Prostate gland (tissue), 2 donors: Measurements from ENCODE around the gene ZC3H18. TPM values are rescaled to one million over a fixed set of nuclear protein-coding genes. Genes with fewer than 3 reads are reported as not detected.

ENCODE experiments used
- DNase-seq: peaks from one replicate; pipeline ENCODE4 v3.0.0-alpha.2; 2019; ENCODE audit warnings: low spot score
- H3K27ac ChIP-seq, 2 donors: fragments of 200-600 bp; sonication (generic); 2 replicates each; pipeline ENCODE4 v1.5.1; 2017 to 2019
- H3K27me3 ChIP-seq: fragments of 200-600 bp; sonication (generic); replicated peaks from 2 replicates; pipeline ENCODE4 v1.5.1; 2019; ENCODE audit not compliant: insufficient read depth
- H3K36me3 ChIP-seq, 2 donors: fragments of 200-600 bp; sonication (generic); 1 replicate in 1 of 2; 2 replicates in 1 of 2; pipeline versions ENCODE4 v1.5.1 to v1.8.1; 2017 to 2019
- H3K4me1 ChIP-seq: fragments of 200-600 bp; sonication (generic); replicated peaks from 2 replicates; pipeline ENCODE4 v1.5.1; 2019
- H3K4me3 ChIP-seq, 2 donors: fragments of 200-600 bp; sonication (generic); 2 replicates each; pipeline ENCODE4 v1.5.1; 2017 to 2019
- H3K9me3 ChIP-seq: fragments of 200-600 bp; sonication (generic); 2 replicates; pipeline ENCODE4 v1.5.1; 2017
- CTCF ChIP-seq, 4 experiments: fragments of 200-600 bp in 2 of 4; fragments of 450-650 bp in 2 of 4; sonication (generic) in 2 of 4; IDR thresholded peaks; 1 replicate in 3 of 4; 2 replicates in 1 of 4; pipeline ENCODE4 v1.5.1; 2016 to 2019; ENCODE audit warnings: antibody characterized with exemption in 4 of 4, mild to moderate bottlenecking in 2 of 4, moderate library complexity in 2 of 4
- POLR2A ChIP-seq: fragments of 450-650 bp; IDR thresholded peaks from one replicate; pipeline ENCODE4 v1.6.1; 2016; ENCODE audit warnings: antibody characterized with exemption, mild to moderate bottlenecking
- POLR2AphosphoS5 ChIP-seq: sonication (generic); formaldehyde crosslinking; IDR thresholded peaks from one replicate; pipeline ENCODE4 v1.6.1; 2017; ENCODE audit warnings: antibody characterized with exemption
- WGBS: methylation state at CpG from one replicate; pipeline ENCODE4 v1.1.5; 2018; 5-methylcytosine and 5-hydroxymethylcytosine counted together
- intact Hi-C: fragments of 100-400 bp; cut with DNase I; formaldehyde crosslinking; loops from one replicate; pipeline ENCODE4 v1.14.2; 2022
- total RNA-seq, 2 donors: library from RNA; depleted of rRNA; stranded (reverse); fragments of >200 nt; gene quantifications; one replicate each; pipeline ENCODE4 v1.1.0, GENCODE V29; 2016

The ZC3H18 gene
- total RNA-seq, 2 donors from 2014 or later = 26.7 to 50.7 TPM

GRCh38 chr16:88538366-88539060, 31.7 kb upstream of the ZC3H18 start:
- WGBS = 48% methylated on average over 23 of the region's 23 CpGs
- no peaks in the 10 kb centered on the region for H3K9me3 ChIP-seq
- no peak for DNase-seq
- H3K4me3 ChIP-seq = no peak overlapping the region
- intact Hi-C loops = loop anchor here (10.0 kb wide), 1 partner anchor 584 kb away; the partner anchor contains the start of gene BANP
- peaks cover 4% of the 10 kb centered on the region for H3K4me1 ChIP-seq
- TF ChIP-seq POLR2A (no peak), POLR2AphosphoS5 (no peak), CTCF (IDR thresholded peaks at IDR 0.05) (no peak)
- H3K27me3 ChIP-seq = peaks cover 7% of the 10 kb centered on the region
- no peaks in the 10 kb centered on the region for H3K36me3 ChIP-seq
- H3K27ac ChIP-seq = no peak overlapping the region

- intact Hi-C loops = loop anchor here (10.0 kb wide), 1 partner anchor 584 kb away; the partner anchor contains the start of gene BANP
- Histone ChIP-seq H3K4me3 (no peak overlapping the region), H3K4me1 (peaks cover 4% of the 10 kb centered on the region), H3K27ac (no peak overlapping the region), H3K9me3 (no peaks in the 10 kb centered on the region), H3K27me3 (peaks cover 7% of the 10 kb centered on the region), H3K36me3 (no peaks in the 10 kb centered on the region)
- DNase-seq = no peak
- 52% methylated on average over 12 of the region's 12 CpGs for WGBS
- TF ChIP-seq CTCF (IDR thresholded peaks at IDR 0.05) (no peak), POLR2AphosphoS5 (no peak), POLR2A (no peak)
These were observed 30.9 kb upstream of the ZC3H18 start for GRCh38 chr16:88539261-88539651.

GRCh38 chr16:88539652-88540345, 30.4 kb upstream of the ZC3H18 start:
- intact Hi-C loops = loop anchor here (10.0 kb wide), 1 partner anchor 585 kb away; the partner anchor contains the start of gene BANP
- no peak for TF ChIP-seq POLR2A
- TF ChIP-seq POLR2AphosphoS5 = no peak
- no peak for TF ChIP-seq CTCF (IDR thresholded peaks at IDR 0.05)
- H3K27me3 ChIP-seq = peaks cover 7% of the 10 kb centered on the region
- H3K27ac ChIP-seq = no peak overlapping the region
- no peaks in the 10 kb centered on the region for H3K9me3 ChIP-seq
- no peaks in the 10 kb centered on the region for H3K36me3 ChIP-seq
- 44% methylated on average over 26 of the region's 26 CpGs for WGBS
- no peak for DNase-seq
- peaks cover 4% of the 10 kb centered on the region for H3K4me1 ChIP-seq
- no peak overlapping the region for H3K4me3 ChIP-seq

GRCh38 chr16:88540346-88540977, 29.7 kb upstream of the ZC3H18 start:
- Histone ChIP-seq H3K27me3 (peaks cover 7% of the 10 kb centered on the region), H3K4me3 (no peak overlapping the region), H3K4me1 (no peaks in the 10 kb centered on the region), H3K36me3 (no peaks in the 10 kb centered on the region), H3K9me3 (no peaks in the 10 kb centered on the region), H3K27ac (no peak overlapping the region)
- WGBS = 75% methylated on average over 20 of the region's 20 CpGs
- TF ChIP-seq POLR2AphosphoS5 (no peak), POLR2A (no peak), CTCF (IDR thresholded peaks at IDR 0.05) (no peak)
- intact Hi-C loops = no loop called here
- DNase-seq = no peak
